Loucy (cell line): ENCODE measurements around the gene ZNF521.

ENCODE experiments used
- H2AFZ ChIP-seq: fragments of 200-600 bp; sonication (generic); 2 replicates; pipeline ENCODE4 v1.6.0; 2016; ENCODE audit warnings: antibody characterized with exemption, mild to moderate bottlenecking, low read length, moderate library complexity
- H3F3A ChIP-seq: fragments of 200-600 bp; 2 replicates; pipeline ENCODE4 v1.6.0; 2016; ENCODE audit warnings: antibody characterized with exemption, low read depth, mild to moderate bottlenecking
- H3K27me3 ChIP-seq: fragments of 200-600 bp; sonication (generic); 2 replicates; pipeline ENCODE4 v1.6.1; 2014; ENCODE audit warnings: low read length, mild to moderate bottlenecking; ENCODE audit not compliant: insufficient read depth, poor library complexity, severe bottlenecking
- H3K36me3 ChIP-seq: fragments of 200-600 bp; sonication (generic); 2 replicates; pipeline ENCODE4 v1.6.1; 2016; ENCODE audit warnings: low read length; ENCODE audit not compliant: insufficient read depth
- H3K4me1 ChIP-seq: fragments of 200-600 bp; sonication (generic); 2 replicates; pipeline ENCODE4 v1.5.1; 2014; ENCODE audit warnings: low read length, mild to moderate bottlenecking; ENCODE audit not compliant: insufficient read depth, poor library complexity, severe bottlenecking
- H3K4me2 ChIP-seq: fragments of 200-600 bp; sonication (generic); 2 replicates; pipeline ENCODE4 v1.6.0; 2014; ENCODE audit warnings: antibody characterized with exemption, low read length, low read depth, mild to moderate bottlenecking; ENCODE audit not compliant: poor library complexity, severe bottlenecking
- H3K4me3 ChIP-seq: fragments of 200-600 bp; sonication (generic); 2 replicates; pipeline ENCODE4 v1.5.1; 2014; ENCODE audit warnings: low read length, mild to moderate bottlenecking, mixed read lengths; ENCODE audit not compliant: poor library complexity, severe bottlenecking
- H3K79me2 ChIP-seq: fragments of 200-600 bp; sonication (generic); 2 replicates; pipeline ENCODE4 v1.6.1; 2014; ENCODE audit warnings: low read length; ENCODE audit not compliant: insufficient read depth
- H3K9ac ChIP-seq: fragments of 200-600 bp; sonication (generic); 2 replicates; pipeline ENCODE4 v1.6.0; 2014; ENCODE audit warnings: mild to moderate bottlenecking, low read depth, low read length, moderate library complexity; ENCODE audit not compliant: poor library complexity, severe bottlenecking
- H3K9me2 ChIP-seq: fragments of 200-600 bp; sonication (generic); replicated peaks from 2 replicates; pipeline ENCODE4 v1.6.1; 2016; ENCODE audit warnings: low read depth, low read length, mixed read lengths
- H3K9me3 ChIP-seq: fragments of 200-600 bp; sonication (generic); 2 replicates; pipeline ENCODE4 v1.6.1; 2014; ENCODE audit warnings: mild to moderate bottlenecking, antibody characterized with exemption, low read length, low read depth; ENCODE audit not compliant: insufficient read depth
- H4K20me1 ChIP-seq: fragments of 200-600 bp; sonication (generic); 2 replicates; pipeline ENCODE4 v1.6.0; 2014; ENCODE audit warnings: antibody characterized with exemption, low read length, mild to moderate bottlenecking; ENCODE audit not compliant: insufficient read depth, poor library complexity, severe bottlenecking
- EZH2phosphoT487 ChIP-seq: fragments of 200-600 bp; IDR thresholded peaks from 2 replicates; pipeline ENCODE4 v1.6.1; 2018; ENCODE audit warnings: antibody characterized with exemption, mild to moderate bottlenecking, moderate library complexity, borderline replicate concordance
- TF ChIP-seq, protein P1 (sequence below): fragments of 200-600 bp; sonication (generic); conservative IDR thresholded peaks from 2 replicates; pipeline ENCODE4 v1.5.1; 2014; ENCODE audit warnings: mild to moderate bottlenecking, antibody characterized with exemption, low read length

The ZNF521 gene

DNA sequence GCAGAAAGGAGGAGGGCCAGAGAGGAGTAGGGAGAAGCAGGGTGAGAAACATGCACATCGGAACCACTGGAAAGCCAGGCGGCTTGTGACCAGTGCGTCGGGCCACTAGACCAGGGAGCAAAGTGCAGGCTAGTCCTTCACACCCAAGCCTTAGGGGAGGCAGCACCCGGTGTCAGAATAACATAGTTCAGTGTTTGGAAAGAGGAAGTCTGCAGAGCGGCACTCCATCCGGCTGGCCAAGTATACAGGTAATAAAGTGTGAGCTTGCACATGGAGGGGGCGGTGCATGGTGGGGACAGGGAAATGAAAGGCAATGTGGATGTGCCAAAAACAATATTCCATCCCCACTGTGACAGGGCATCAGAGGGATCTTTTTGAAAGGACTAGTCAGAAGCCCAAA lies 69.7 kb downstream of the ZNF521 start:
- H3K9ac ChIP-seq: peak overlapping the region; percentile 51
- H3K4me2 ChIP-seq: peak overlapping the region; percentile 45
- H3F3A ChIP-seq: no peaks in the 10 kb centered on the region
- H3K79me2 ChIP-seq: peaks cover 69% of the 10 kb centered on the region
- no peaks in the 10 kb centered on the region for H3K36me3 ChIP-seq
- no peaks in the 10 kb centered on the region for H3K9me2 ChIP-seq
- no peaks in the 10 kb centered on the region for H3K27me3 ChIP-seq
- TF ChIP-seq, protein P1, sequence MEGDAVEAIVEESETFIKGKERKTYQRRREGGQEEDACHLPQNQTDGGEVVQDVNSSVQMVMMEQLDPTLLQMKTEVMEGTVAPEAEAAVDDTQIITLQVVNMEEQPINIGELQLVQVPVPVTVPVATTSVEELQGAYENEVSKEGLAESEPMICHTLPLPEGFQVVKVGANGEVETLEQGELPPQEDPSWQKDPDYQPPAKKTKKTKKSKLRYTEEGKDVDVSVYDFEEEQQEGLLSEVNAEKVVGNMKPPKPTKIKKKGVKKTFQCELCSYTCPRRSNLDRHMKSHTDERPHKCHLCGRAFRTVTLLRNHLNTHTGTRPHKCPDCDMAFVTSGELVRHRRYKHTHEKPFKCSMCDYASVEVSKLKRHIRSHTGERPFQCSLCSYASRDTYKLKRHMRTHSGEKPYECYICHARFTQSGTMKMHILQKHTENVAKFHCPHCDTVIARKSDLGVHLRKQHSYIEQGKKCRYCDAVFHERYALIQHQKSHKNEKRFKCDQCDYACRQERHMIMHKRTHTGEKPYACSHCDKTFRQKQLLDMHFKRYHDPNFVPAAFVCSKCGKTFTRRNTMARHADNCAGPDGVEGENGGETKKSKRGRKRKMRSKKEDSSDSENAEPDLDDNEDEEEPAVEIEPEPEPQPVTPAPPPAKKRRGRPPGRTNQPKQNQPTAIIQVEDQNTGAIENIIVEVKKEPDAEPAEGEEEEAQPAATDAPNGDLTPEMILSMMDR: no peak
- TF ChIP-seq EZH2phosphoT487: no peak
- no peak overlapping the region for H2AFZ ChIP-seq
- H4K20me1 ChIP-seq: no peaks in the 10 kb centered on the region
- H3K4me3 ChIP-seq: no peak overlapping the region
- peaks cover 71% of the 10 kb centered on the region for H3K4me1 ChIP-seq
- H3K9me3 ChIP-seq: no peaks in the 10 kb centered on the region

DNA sequence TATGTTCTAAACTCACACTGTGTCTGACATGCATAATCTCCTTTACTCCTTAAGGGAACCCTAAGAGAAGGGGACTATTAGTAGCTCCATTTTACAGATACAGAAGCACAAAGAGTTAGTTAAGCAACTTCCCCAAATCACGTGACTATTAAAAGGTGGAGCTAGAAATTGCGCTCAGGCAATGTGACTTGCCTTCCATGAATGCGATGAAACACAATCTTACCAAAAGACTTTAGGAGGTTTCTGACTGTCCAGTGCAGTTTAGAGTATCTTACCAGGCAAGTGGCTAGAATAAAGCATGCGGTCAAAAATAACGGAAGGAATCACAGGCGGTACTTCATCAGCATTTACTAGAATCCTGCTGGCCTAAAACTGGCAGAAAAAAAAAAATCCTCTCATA lies 70.4 kb downstream of the ZNF521 start:
- Histone ChIP-seq H3K79me2 (peaks cover 73% of the 10 kb centered on the region), H3K27me3 (no peaks in the 10 kb centered on the region), H3K4me2 (no peak overlapping the region), H3K9ac (peak overlapping the region; percentile 3), H2AFZ (no peak overlapping the region), H3K4me3 (no peak overlapping the region), H3K4me1 (peaks cover 68% of the 10 kb centered on the region), H3K9me2 (no peaks in the 10 kb centered on the region), H3K36me3 (no peaks in the 10 kb centered on the region), H4K20me1 (no peaks in the 10 kb centered on the region), H3F3A (no peaks in the 10 kb centered on the region), H3K9me3 (no peaks in the 10 kb centered on the region)
- no peak for TF ChIP-seq EZH2phosphoT487
- TF ChIP-seq, protein P1: no peak

DNA sequence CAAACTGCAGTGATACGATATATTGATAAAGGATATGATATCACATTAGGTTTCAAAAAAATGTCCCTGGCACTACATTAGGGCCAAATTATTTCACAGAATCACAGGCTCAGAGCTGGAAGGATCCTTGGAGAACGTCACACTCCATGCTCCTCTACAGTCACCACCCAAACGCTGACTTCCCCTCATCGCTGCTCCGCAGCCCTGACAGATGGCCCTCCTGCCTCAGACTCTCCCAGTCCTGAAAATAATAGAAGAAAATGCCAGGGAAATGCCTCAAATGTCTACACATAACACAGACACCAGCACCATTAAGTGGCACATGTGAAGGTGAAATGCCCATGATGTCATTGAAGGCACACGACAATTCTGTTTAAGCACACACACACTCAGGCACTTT lies 72.0 kb downstream of the ZNF521 start:
- H3K4me1 ChIP-seq: peaks cover 72% of the 10 kb centered on the region

More for the DNA sequence above, 72.0 kb downstream of the ZNF521 start:
- Histone ChIP-seq H3K9me3 (no peaks in the 10 kb centered on the region), H3K9ac (no peak overlapping the region), H2AFZ (no peak overlapping the region), H3F3A (no peaks in the 10 kb centered on the region), H3K27me3 (no peaks in the 10 kb centered on the region), H3K4me2 (no peak overlapping the region), H4K20me1 (no peaks in the 10 kb centered on the region), H3K4me3 (no peak overlapping the region), H3K9me2 (no peaks in the 10 kb centered on the region), H3K79me2 (peaks cover 75% of the 10 kb centered on the region), H3K36me3 (no peaks in the 10 kb centered on the region)
- no peak for TF ChIP-seq EZH2phosphoT487
- TF ChIP-seq, protein P1: no peak
